ENCODE measurements around the gene ANKRD30A.
A peak's percentile ranks its signal among the peaks of the same experiment; 100 is the strongest.
"Not testable (repeated sequence)": the region's sequence is repeated elsewhere in the genome, so short reads cannot be mapped to it uniquely, and the experiment has no call there.

The ANKRD30A gene

GRCh38 chr10:37125191-37125732 lies at the start of gene ANKRD30A:
TSS of gene ANKRD30A (plus strand) at chr10:37125598. CDS start at chr10:37125788, 190 bp downstream.
- DNase-seq: no peak

DNA sequence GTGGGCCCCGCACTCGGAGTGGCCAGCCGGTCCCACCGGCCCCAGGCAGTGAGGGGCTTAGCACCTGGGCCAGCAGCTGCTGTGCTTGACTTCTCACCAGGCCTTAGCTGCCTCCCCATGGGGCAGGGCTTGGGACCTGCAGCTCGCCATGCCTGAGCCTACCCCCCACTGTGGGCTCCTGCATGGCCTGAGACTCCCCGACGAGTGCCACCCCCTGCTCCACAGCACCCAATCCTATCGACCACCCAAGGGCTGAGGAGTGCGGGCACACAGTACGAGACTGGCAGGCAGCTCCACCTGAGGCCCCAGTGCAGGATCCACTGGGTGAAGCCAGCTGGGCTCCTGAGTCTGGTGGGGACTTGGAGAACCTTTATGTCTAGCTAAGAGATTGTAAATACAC lies 49.3 kb upstream of the ANKRD30A start:
- DNase-seq: not testable (repeated sequence)

DNA sequence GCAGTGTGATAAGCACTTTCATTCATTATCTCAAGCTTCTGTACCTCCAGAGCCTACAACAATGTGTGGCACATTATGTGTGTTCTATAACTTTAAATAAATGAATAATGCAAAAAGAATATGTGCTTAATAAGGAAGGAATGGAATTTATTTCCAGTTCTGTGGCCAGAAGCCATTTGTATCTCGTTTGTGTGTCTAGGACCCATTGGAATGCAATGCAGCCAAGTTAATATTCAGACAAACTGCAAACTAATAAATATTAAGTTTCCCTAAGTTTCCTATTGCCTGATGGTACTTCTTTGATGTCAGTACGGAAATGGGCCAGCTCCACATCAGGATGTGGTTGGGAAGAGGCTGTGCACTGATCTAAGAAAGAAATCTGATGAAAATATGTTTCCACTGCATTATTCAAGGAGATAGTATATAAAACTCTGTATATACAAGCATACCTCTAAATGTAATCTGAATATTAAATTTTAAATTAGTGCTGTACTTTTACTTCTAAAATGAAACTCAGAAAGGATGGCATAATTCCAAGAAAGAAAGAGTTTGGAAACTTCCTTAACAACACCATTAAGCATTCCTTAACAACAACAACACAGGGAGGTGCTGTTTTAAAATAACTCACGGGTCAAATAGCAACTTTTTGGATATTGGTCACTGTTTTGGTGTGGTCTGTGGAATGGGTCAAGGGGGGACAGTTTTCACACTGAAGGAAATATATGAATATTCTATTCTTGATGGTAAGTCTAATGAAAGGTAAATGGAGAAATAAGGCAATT lies 29.4 kb upstream of the ANKRD30A start:
- DNase-seq: no peak

DNA sequence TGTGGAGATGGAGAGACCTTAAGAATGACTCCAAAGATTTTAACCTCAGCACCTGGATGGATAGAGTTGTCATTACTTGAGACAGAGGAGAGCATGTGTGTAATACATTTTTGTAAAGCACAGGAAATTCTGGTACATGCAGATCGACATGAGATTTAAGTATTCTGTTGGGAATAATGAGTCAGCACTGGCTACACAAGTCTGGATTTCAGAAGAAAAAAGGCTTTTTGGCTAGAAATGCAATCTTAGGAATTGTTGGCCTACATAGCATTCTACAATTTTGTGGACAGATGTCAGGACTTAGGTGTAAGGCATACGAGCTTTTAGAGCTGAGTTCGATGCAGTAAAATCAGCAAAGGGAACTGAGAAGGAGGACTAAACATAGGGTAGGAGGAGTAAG lies 24.1 kb upstream of the ANKRD30A start:
- no peak for DNase-seq

DNA sequence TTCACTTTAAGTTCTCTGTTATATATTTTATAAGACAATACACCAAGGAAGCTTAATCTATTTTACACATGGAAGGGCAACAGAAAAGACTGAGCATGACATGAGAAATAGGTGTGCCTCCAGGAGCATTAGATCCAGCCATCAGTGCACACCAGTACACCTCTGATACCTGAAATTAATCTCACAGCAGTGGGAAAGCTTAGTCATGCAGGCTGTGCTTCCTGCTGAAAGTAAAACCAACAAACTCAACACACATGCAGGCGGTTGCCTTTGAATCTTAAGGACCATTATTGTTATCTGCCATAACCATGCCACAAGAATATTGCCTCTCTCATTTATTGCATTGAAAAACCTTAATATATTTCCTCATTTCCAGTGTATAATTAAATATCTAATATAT lies 16.4 kb upstream of the ANKRD30A start:
- DNase-seq: no peak

DNA sequence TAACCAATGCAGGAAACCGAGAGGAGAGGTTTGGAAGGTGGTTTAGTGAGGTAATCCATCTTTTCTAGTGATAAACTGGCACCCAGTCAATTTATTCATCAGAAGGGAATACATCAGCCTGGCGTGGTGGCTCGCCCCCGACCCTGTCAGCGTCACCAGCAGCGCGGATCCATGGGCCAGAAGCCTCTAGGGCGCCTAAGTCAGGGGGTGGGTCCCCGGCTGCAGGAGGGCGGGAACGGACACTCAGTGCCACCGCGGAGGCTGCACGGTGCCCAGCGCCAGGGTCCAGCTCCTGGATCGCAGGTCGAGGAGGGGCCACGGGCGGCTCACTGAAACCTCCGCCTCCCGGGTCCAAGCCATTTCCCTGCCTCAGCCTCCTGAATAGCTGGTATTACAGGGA lies 866 bp upstream of the ANKRD30A start:
- no peak for DNase-seq

DNA sequence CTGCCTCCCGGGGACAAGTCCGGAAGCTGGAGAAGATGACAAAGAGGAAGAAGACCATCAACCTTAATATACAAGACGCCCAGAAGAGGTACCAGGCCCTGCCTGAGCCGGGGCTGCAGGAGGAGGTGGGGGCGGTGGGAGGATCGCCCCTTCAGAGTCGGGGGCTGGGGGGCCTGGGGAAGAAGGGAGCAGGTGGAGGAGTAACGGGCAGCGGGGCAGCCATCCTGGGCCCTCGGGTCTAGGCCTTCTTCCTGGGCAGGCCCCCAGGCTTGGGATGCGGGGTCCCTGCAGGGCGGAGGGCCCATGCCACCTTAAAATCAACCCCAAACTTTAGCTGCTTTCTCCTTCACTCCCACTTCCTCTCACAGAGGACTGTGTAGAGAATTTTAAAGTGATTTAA lies 523 bp downstream of the ANKRD30A start:
- no peak for DNase-seq

GRCh38 chr10:37146443-37146842 lies 21.0 kb downstream of the ANKRD30A start:
- DNase-seq: peak; percentile 11

DNA sequence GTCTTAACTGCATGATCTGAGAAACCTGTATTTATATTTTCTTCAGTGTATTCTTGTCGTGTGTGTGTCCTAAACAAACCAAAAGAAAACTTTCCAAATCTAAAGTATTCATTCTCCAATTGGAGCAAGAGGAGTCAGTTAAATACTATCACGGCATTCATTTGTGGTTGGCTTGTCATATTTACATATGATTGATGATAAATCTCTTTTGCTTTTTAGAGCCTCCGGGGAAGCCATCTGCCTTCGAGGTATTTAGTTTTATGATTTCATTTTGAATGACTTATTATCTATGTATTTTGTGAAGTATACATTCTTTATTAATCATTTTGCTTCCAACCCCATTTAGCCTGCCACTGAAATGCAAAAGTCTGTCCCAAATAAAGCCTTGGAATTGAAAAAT lies 37.0 kb downstream of the ANKRD30A start:
- not testable (repeated sequence) for DNase-seq

GRCh38 chr10:37171945-37172344 lies 46.5 kb downstream of the ANKRD30A start:
- DNase-seq: not testable (repeated sequence)

GRCh38 chr10:37178296-37178695 lies 52.9 kb downstream of the ANKRD30A start:
- DNase-seq: not testable (repeated sequence)

GRCh38 chr10:37182719-37183118 lies 57.3 kb downstream of the ANKRD30A start:
- not testable (repeated sequence) for DNase-seq

- no peak for DNase-seq
Observed at GRCh38 chr10:37206132-37206531, 80.7 kb downstream of the ANKRD30A start.

DNA sequence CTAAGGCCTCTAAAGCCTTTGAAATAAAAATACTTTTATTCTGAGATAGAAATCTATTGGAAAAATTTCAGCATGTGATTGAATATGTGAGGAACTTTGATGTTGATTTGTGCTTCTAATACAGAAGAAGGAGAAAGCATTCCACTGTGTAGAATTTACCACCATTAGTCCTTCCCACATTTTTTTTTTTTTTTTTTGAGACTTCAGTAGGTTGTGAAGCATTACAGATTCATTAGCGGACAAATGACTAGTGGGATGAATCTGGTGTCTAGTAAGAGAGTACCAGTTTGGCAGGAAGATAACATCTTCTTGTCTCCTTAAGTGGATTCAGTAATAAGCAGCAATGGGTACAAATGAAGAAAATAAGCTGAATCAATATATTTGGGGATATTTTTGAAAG lies 95.5 kb downstream of the ANKRD30A start:
- DNase-seq: no peak

DNA sequence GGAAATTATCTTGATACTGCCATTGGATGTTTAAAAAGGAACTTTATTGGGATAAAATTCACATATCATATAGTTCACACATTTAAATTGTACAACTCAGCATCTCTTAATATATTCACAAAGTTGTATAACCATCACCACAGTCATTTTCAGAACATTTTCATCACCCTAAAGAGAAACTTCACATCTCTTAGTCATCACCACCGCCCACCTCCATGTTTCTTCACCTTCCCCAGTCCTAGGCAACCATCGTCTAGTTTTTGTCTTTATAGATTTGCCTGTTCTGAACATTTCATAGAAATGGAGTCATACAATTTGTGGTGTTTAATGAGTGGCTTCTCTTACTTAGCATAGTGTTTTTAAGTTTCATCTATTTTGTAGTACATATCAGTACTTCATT lies 96.6 kb downstream of the ANKRD30A start:
- no peak for DNase-seq

DNA sequence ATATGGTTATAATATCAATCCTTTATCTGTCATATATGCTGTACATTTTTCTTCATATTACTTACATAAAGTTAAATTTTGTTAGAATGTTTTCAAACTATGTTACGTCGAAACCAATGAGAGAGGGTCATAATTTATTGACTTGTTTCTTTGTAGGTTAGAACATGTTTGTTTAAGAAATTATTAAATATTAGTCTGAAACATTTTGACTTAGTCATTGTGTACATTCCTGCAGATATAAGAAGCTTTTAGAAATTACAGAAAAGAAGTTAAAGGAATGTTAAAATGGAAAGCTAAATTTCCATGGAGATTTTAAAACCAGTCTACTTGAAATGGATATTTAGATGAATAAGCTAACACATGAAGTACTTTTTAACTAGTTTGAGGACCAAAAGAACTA lies 99.8 kb downstream of the ANKRD30A start:
- no peak for DNase-seq

- no peak for DNase-seq
Observed at GRCh38 chr10:37226524-37226923, 101.1 kb downstream of the ANKRD30A start.

GRCh38 chr10:37234692-37235091 lies 109.3 kb downstream of the ANKRD30A start:
- DNase-seq: no peak

GRCh38 chr10:37236093-37236492 lies 110.7 kb downstream of the ANKRD30A start:
- no peak for DNase-seq

DNA sequence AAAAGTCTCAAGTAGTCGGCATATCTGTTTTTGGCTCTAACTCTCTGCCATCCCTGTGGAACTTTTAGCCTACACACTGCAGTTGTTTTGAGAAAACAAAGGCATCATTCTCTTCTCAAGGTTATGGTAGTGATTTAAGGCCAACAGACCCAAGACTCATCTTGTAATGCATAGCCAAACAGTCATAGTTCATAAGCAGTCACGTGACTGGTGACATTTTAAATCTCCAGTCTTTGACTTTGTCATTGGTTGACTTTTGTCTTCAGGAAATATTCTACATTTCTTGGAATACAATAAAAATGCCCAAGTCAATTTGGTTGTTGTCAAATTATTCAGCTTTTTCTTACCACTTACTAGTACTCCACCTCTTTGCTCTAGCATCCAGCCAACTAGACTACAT lies 114.8 kb downstream of the ANKRD30A start:
- DNase-seq: no peak

- DNase-seq: no peak
Observed at GRCh38 chr10:37246637-37247036, 121.2 kb downstream of the ANKRD30A start.

- DNase-seq: not testable (repeated sequence)
Observed at GRCh38 chr10:37255837-37256236, 130.4 kb downstream of the ANKRD30A start.

DNA sequence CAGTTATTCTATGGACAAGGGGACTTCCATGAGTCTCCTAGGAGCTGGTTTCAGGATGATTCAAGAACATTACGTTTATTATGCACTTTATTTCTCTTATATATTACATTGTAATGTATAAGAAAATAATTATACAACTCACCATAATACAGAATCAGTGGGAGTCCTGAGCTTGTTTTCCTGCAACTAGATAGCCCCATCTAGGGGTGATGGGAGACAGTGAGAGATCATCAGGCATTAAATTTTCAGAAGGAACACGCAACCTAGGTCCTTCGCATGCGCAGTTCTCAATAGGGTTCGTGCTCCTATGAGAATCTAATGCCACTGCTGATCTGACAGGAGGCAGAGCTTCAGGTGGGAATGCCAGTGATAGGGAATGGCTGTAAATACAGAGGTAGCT lies 137.9 kb downstream of the ANKRD30A start:
- no peak for DNase-seq

DNA sequence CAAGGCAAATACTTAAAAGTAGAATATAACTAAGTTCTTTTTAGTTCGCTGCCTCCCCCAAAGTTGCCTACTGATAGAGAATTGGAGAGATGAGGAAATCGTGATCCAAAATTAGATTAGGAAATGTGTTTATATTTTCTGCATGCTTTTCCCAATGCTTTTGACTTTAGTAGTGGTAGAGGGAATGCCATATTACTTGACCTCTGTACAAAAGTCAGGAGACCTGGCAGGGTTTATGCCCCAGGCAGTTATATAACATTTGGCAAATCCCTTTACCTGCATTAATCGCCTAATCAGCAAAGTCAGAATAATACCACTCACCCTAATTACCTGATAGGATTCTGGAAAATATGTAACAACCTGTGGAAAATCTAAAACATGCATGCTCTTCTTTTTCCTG lies 142.9 kb downstream of the ANKRD30A start:
- no peak for DNase-seq

All from NCI-H774 (cell line).